Measurements from ENCODE around the gene IKBKG.
"Not testable (repeated sequence)": the region's sequence is repeated elsewhere in the genome, so short reads cannot be mapped to it uniquely, and the experiment has no call there.

IKBKG gene

GRCh38 chrX:154526901-154527675, 20.3 kb upstream of the IKBKG start:
- peak; percentile 74 for DNase-seq

DNA sequence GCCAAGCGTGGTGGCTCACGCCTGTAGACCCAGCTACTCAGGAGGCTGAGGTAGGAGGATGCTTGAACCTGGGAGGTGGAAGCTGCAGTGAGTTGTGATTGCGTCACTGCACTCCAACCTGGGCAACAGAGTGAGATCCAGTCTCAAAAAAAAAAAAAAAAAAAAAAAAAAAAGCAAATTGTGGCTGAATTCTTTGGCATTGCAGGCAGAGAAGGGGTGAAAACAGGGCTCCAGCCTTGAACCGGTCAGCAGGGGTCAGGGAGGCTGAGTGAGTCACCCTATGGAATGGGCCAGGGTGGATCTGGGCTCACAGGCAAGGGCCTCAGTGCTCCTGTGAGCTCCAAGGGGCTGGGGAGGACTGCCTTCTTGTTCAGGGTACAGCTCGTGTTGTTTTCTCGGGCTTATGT, 18.2 kb upstream of the IKBKG start:
- DNase-seq = no peak

DNA sequence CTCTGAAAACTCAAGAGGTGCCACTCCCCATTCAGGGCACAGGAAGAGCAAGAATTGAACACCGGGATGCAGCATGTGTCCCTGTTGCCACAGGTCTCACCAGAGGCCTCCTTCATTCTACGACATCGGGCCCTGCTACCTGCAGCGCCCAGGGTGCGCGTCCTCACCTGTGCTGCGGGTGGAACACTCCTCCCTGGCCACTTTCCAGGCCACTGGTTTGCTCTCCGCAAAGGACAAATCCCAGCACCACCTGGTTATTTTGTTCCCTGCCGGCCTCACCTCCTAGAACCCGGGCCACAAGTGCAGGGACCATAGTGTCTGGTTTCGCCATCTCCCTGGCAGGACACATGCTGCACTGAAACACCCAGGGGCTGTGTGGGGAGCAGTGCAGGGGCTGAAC, 17.1 kb upstream of the IKBKG start:
- no peak for DNase-seq

GRCh38 chrX:154531626-154532025, 15.8 kb upstream of the IKBKG start:
- DNase-seq = no peak

GRCh38 chrX:154532690-154533089, 14.7 kb upstream of the IKBKG start:
- DNase-seq = no peak

DNA sequence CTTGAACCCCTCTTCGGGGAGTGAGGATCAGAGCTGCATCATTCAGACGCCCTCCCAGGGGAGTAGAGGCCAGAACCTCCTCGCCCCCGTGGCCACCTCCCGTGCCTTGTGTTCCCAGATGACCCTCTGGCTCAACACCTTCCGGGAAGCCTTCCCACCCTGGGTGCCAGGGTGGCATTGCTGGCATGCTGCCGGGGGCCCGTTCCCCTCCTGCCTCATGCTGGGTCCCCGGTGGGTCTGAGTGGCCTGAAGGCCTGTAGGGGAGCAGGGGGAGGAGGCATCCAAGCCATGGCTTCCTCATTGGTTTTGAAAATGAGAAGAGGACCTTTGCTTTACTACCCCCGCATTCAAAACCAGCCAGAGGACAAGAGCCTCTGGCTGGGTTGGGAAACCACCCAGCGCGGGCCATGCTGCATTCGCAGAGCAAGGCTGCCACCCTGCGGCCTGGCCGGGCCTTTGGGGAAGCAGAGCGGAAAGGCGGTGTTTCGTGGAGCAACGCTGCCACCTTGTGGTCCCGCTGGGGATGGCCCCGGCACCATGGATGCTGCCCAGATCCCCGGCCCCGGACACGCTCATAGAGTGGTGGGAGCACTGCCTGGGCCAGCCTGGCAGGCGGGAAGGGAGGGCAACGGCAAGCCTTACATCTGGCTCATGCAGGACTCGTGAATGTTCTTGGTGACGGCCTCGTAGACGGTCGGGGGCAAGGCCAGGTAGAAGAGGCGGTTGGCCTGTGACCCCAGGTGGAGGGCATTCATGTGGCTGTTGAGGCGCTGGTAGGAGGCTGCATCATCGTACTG, 12.7 kb upstream of the IKBKG start:
- peak; percentile 50 for DNase-seq

- DNase-seq = no peak
These were observed 11.5 kb upstream of the IKBKG start for GRCh38 chrX:154535892-154536291.

GRCh38 chrX:154539077-154539476, 8.3 kb upstream of the IKBKG start:
- DNase-seq = no peak

- not testable (repeated sequence) for DNase-seq
These were observed 7.1 kb upstream of the IKBKG start for GRCh38 chrX:154540365-154540764.

DNA sequence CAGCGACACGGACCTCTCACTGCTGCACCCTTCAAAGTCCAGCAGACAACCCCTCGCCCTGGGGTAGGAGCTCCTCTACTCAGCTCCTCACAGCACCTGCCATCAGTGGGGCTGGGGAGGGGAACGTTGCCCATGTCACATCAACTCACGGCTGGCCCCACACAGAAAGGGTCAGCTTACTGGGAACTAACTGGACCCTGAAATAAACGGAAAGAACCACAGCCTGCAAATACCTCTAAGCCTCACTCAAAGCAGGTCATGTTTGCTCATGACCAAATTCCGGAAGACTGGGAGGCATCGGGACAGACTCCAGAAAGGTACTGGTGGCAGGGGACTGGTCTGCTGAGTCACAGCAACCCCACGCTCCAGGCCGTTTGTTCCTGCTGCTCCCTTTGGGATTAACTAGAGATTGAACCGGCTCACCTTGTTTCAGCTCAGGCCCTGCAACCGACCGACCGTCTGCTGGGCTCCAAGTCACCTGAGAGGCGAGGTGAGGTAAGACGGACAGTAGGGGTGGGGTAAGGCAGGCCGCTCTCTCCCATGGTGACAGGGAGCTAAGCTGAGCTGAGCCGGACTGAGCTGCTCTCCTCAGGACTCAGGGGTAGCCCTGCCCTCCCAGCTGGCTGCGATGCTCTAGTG, 6.4 kb upstream of the IKBKG start:
- no peak for DNase-seq

- DNase-seq = no peak
These were observed 5.9 kb upstream of the IKBKG start for GRCh38 chrX:154541589-154541895.

DNA sequence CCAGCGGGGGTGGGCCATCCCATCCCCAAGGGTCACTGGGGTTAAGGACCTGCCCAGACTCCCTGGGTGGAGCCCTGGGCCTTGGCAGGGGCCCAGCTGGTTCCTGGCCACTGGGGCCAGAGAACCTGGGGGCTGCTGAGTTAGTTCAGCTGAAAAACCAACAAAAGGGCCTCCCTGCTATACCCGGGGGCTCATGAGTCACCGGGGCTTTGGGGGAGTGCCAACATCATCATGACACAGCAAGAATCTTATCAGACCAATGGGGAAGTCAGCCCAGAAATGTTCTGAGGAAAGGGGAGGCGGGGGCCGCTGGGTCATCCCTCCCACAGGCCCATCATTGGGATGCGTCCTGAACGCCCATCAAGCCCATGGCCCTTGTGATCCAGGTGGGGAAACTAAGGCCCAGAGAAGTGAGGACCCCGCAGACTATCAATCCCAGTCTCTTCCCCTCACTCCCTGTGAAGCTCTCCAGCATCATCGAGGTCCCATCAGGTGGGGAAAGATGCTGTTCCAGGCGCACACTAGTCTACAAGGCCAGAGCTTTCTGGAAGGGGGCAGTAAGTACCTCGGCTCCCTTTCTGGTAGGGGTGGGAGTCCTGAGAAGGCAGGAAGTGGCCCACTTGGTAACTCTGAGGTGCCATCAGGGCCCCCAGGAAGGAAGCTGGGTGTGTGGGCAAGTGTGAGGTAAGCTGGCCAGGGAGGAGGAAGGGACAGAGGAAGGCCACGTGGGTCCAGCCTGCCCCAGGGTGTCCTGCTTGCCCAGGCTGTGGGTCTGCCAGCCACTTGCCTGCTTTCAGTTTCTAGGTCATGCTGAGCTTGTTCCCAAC, 5.3 kb upstream of the IKBKG start:
- no peak for DNase-seq

DNA sequence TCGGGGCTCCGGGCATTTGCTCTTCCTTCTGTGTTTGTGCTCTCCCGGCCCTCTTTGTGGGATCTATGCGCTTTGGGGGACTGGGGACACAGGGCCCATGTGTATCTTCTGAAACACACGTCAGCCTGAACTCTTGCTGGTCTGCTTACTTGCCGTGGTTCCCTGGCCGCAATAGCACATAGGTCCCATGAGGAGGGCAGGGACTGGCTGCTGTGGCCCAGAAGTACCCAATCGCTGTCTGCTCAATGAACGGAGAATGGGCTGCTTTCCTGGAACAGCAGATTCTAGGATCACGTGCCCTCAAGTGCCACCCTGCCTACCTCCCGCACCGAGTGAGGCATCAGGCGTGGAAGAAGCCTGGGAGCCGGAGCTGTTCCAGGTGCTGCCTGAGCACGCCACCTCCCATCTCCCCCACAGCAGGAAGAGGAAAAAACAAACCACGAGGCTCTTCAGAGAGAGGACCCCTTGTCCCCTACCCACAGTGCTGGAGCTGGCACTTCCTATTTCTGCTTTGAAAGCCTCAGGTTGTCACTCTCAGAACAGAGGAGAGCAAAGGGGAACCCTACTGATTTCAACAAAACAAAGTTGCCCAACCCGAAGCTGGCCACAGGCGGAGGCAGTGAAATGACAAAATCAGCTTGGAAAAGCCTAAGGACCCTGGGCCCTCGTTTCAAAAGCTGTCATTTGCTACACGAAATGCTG, 4.5 kb upstream of the IKBKG start:
- no peak for DNase-seq

GRCh38 chrX:154545673-154546274, 1.6 kb upstream of the IKBKG start:
- DNase-seq = no peak

GRCh38 chrX:154546354-154547244, 821 bp upstream of the IKBKG start, which contains the start of gene G6PD:
G6PD (minus strand) TSS chrX:154546846; CDS start chrX:154546155, 691 bp downstream.
- peak; percentile 29 for DNase-seq

GRCh38 chrX:154548028-154548316, 552 bp downstream of the IKBKG start:
- DNase-seq = no peak

- no peak for DNase-seq
These were observed 2.3 kb downstream of the IKBKG start for GRCh38 chrX:154549766-154550165.

- not testable (repeated sequence) for DNase-seq
These were observed 4.8 kb downstream of the IKBKG start for GRCh38 chrX:154552112-154552806.

DNA sequence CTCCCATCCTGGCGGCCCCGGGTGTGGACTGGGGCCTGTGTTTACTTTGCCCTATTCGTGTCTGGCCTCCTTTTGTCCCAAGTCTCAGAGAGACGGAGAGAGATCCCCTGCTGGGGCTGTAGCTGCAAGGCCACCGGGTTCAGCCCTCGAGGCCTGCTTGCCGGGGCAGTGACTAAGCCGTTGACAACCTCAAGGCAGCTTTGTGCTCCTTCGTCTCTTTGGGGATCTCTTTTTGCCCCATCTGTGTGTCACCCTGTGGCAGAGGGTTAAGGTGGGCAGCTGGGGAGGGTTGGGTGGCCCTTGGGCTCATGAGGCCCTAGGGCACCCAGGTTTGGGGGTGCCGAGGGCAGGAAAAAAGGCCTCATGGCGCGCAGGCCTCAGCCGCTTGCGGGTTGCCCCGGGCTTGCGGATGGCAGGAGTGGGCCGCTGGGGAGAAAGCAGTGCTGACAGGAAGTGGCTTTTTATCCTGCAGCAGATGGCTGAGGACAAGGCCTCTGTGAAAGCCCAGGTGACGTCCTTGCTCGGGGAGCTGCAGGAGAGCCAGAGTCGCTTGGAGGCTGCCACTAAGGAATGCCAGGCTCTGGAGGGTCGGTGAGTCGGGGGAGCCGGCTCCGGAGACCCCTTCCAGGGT, 10.8 kb downstream of the IKBKG start:
- not testable (repeated sequence) for DNase-seq

DNA sequence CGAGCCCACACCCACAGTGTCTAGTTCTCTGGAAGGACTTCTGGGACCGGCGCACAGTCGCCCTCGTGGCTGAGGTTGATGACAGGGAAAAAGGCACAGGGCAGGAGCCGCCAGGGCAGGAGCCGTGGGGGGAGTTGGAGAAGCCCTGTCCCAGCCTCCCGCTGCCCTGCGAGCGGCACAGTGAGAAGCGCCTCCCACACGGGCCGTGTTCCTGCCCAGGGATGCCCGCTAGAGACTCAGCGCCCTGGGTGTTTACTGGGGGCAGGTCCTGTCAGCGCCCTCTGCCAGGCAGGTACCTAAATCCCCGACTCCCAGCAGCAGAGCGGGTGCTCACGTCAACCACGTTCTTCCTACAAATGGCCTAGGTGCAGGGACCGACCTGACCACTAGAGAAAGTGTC, 11.5 kb downstream of the IKBKG start:
- DNase-seq = not testable (repeated sequence)

Data from DMS79 treated with DMSO at 0.1 percent for 48 hours (cell line).